ENCODE results near the gene EOLA1.
"Not testable (repeated sequence)": the region's sequence is repeated elsewhere in the genome, so short reads cannot be mapped to it uniquely, and the experiment has no call there.

GRCh38 chrX:149551245-149551938 lies 10.6 kb downstream of the EOLA1 start:
- not testable (repeated sequence) for TF ChIP-seq REST (IDR thresholded peaks at IDR 0.05; ENCODE audit: unreplicated experiment); CTCF (conservative IDR thresholded peaks at IDR 0.05; ENCODE audit: low read depth in 2 of 2); EZH2phosphoT487 (IDR thresholded peaks at IDR 0.05; ENCODE audit: unreplicated experiment); EZH2 (IDR thresholded peaks at IDR 0.05; ENCODE audit: low read depth, unreplicated experiment); JUNB (IDR thresholded peaks at IDR 0.05; ENCODE audit: unreplicated experiment); ZNF114 (CRISPR knock-in tag; IDR thresholded peaks at IDR 0.05); CREB1 (CRISPR knock-in tag; IDR thresholded peaks at IDR 0.05; ENCODE audit: low read depth); POLR2AphosphoS5 (IDR thresholded peaks at IDR 0.05; ENCODE audit: low read depth); NANOG (IDR thresholded peaks at IDR 0.05; ENCODE audit: borderline replicate concordance); STAT1 (IDR thresholded peaks at IDR 0.05; ENCODE audit: unreplicated experiment)

Measured in GM23338 (cell line).